ENCODE results near the gene XCL2.
A peak's percentile ranks its signal among the peaks of the same experiment; 100 is the strongest.

Gene XCL2

GRCh38 chr1:168512864-168513595, 30.8 kb downstream of the XCL2 start:
- DNase-seq = no peak

- no peak for DNase-seq
Measured at GRCh38 chr1:168509875-168510791, 33.7 kb downstream of the XCL2 start.

- DNase-seq = no peak
Measured at GRCh38 chr1:168509210-168509609, 34.6 kb downstream of the XCL2 start.

GRCh38 chr1:168507828-168508227, 36.0 kb downstream of the XCL2 start:
- DNase-seq = no peak

- no peak for DNase-seq
Measured at GRCh38 chr1:168507231-168507630, 36.6 kb downstream of the XCL2 start.

- peak; percentile 64 for DNase-seq
Measured at GRCh38 chr1:168506204-168506819, 37.5 kb downstream of the XCL2 start.

GRCh38 chr1:168505006-168505405, 38.8 kb downstream of the XCL2 start:
- DNase-seq = no peak

- peak; percentile 8 for DNase-seq
Measured at GRCh38 chr1:168504064-168504837, 39.5 kb downstream of the XCL2 start.

GRCh38 chr1:168499688-168500049, 44.1 kb downstream of the XCL2 start:
- DNase-seq = peak; percentile 9

- no peak for DNase-seq
Measured at GRCh38 chr1:168498956-168499687, 44.7 kb downstream of the XCL2 start.

GRCh38 chr1:168498159-168498631, 45.6 kb downstream of the XCL2 start:
- DNase-seq = peak; percentile 62

GRCh38 chr1:168497376-168497950, 46.3 kb downstream of the XCL2 start:
- DNase-seq = no peak

GRCh38 chr1:168491527-168492164, 52.2 kb downstream of the XCL2 start:
- DNase-seq = peak; percentile 41

Measured in fibroblast of skin of right quadriceps (primary cell).